Ishikawa (cell line): Measurements from ENCODE around the gene RHOBTB3.

Experiments
- CEBPB ChIP-seq: IDR thresholded peaks from 2 replicates; pipeline ENCODE4 v1.6.1; 2012
- CREB1 ChIP-seq: IDR thresholded peaks from 2 replicates; pipeline ENCODE4 v1.6.1; 2012; ENCODE audit warnings: low read depth
- EGR1 ChIP-seq: IDR thresholded peaks from 2 replicates; pipeline ENCODE4 v1.6.1; 2012
- EP300 ChIP-seq: IDR thresholded peaks from 2 replicates; pipeline ENCODE4 v1.6.1; 2012; ENCODE audit warnings: borderline replicate concordance
- FOXM1 ChIP-seq: IDR thresholded peaks from 2 replicates; pipeline ENCODE4 v1.6.1; 2012; ENCODE audit warnings: low read depth, borderline replicate concordance
- NFIC ChIP-seq: IDR thresholded peaks from 2 replicates; pipeline ENCODE4 v1.6.1; 2012
- RAD21 ChIP-seq: IDR thresholded peaks from 2 replicates; pipeline ENCODE4 v1.6.1; 2012; ENCODE audit warnings: low read depth
- TAF1 ChIP-seq: IDR thresholded peaks from 2 replicates; pipeline ENCODE4 v1.6.1; 2012; ENCODE audit warnings: low read depth, mild to moderate bottlenecking
- TCF12 ChIP-seq: IDR thresholded peaks from 2 replicates; pipeline ENCODE4 v1.6.1; 2012; ENCODE audit warnings: low read depth
- TEAD4 ChIP-seq: IDR thresholded peaks from 2 replicates; pipeline ENCODE4 v1.6.1; 2012
- YY1 ChIP-seq: IDR thresholded peaks from 2 replicates; pipeline ENCODE4 v1.6.1; 2012; ENCODE audit warnings: low read depth
- ZBTB7A ChIP-seq: IDR thresholded peaks from 2 replicates; pipeline ENCODE4 v1.6.1; 2012; ENCODE audit warnings: low read depth
- TF ChIP-seq, protein P1 (sequence below): IDR thresholded peaks from 2 replicates; pipeline ENCODE4 v1.6.1; 2012
- TF ChIP-seq, protein P2 (sequence below): IDR thresholded peaks from 2 replicates; pipeline ENCODE4 v1.6.1; 2012; ENCODE audit warnings: low read depth, mild to moderate bottlenecking
- TF ChIP-seq, protein P3 (sequence below): IDR thresholded peaks from 2 replicates; pipeline ENCODE4 v1.6.1; 2012

The RHOBTB3 gene

DNA sequence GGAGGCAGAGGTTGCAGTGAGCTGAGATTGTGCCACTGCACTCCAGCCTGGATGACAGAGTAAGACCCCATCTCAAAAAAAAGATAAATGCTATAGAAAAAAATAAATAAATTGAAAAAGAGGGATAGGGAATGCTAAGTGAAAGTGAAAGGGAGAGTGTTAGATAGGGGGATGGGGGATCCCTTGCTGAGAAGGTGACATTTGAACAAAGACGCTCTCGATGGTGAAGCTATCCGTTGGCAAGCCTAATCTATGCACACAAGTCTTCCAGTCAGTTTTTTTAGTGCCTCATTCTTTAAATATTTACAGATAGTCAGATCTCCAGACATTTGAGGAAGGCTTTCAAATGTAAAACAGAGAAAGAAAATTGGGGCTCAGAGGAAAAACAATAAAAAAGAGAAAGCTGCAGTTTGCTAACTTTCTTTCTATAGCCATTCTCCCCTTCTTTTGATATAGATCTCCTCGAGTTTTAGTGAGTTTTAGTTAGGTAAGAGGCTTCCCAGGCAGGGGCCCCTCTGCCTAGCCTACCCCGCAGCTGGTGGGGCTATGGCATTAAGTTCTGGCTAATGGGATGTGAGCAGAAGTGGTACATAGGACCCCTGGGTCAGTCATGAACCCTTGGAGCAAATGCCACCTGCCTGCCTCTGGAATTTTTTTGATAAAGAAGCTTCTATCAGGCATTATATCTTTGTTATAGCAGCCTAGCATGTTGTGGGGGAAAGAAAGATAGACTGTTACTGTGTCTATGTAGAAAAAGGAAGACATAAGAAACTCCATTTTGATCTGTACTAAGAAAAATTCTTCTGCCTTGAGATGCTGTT, 79.4 kb downstream of the RHOBTB3 start:
- TF ChIP-seq TAF1 (no peak), RAD21 (no peak), NFIC (no peak), FOXM1 (no peak), TCF12 (no peak), YY1 (no peak), ZBTB7A (no peak), EGR1 (no peak), EP300 (no peak), TEAD4 (no peak), CEBPB (no peak), CREB1 (no peak)
- TF ChIP-seq, protein P1, sequence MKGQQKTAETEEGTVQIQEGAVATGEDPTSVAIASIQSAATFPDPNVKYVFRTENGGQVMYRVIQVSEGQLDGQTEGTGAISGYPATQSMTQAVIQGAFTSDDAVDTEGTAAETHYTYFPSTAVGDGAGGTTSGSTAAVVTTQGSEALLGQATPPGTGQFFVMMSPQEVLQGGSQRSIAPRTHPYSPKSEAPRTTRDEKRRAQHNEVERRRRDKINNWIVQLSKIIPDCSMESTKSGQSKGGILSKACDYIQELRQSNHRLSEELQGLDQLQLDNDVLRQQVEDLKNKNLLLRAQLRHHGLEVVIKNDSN: no peak
- TF ChIP-seq, protein P2, sequence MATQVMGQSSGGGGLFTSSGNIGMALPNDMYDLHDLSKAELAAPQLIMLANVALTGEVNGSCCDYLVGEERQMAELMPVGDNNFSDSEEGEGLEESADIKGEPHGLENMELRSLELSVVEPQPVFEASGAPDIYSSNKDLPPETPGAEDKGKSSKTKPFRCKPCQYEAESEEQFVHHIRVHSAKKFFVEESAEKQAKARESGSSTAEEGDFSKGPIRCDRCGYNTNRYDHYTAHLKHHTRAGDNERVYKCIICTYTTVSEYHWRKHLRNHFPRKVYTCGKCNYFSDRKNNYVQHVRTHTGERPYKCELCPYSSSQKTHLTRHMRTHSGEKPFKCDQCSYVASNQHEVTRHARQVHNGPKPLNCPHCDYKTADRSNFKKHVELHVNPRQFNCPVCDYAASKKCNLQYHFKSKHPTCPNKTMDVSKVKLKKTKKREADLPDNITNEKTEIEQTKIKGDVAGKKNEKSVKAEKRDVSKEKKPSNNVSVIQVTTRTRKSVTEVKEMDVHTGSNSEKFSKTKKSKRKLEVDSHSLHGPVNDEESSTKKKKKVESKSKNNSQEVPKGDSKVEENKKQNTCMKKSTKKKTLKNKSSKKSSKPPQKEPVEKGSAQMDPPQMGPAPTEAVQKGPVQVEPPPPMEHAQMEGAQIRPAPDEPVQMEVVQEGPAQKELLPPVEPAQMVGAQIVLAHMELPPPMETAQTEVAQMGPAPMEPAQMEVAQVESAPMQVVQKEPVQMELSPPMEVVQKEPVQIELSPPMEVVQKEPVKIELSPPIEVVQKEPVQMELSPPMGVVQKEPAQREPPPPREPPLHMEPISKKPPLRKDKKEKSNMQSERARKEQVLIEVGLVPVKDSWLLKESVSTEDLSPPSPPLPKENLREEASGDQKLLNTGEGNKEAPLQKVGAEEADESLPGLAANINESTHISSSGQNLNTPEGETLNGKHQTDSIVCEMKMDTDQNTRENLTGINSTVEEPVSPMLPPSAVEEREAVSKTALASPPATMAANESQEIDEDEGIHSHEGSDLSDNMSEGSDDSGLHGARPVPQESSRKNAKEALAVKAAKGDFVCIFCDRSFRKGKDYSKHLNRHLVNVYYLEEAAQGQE: no peak
- TF ChIP-seq, protein P3, sequence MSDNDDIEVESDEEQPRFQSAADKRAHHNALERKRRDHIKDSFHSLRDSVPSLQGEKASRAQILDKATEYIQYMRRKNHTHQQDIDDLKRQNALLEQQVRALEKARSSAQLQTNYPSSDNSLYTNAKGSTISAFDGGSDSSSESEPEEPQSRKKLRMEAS: no peak

DNA sequence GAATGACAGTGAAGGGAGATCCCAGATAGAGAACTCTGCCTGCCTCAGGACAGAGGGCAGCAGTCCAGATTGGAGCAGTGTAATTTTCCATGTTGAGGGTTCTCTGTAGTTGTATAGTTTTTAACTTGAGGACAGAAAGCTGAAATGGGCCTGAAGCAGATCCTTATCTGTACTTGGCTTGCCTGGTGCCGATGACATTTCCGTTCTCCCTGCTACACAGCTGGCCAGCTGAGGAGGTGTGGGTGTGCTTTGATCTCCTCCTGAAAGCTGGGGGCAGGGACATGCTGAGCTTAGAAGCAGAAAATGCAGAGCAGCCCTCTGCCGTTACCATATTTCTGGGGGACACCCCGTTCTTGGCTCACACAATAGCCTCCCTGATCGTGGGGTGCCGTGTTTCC, 80.9 kb downstream of the RHOBTB3 start:
- TF ChIP-seq TAF1 (no peak), EGR1 (no peak), EP300 (no peak), CREB1 (no peak), RAD21 (no peak), NFIC (no peak), YY1 (no peak), ZBTB7A (no peak), TEAD4 (no peak), TCF12 (no peak), CEBPB (no peak), FOXM1 (no peak)
- TF ChIP-seq, protein P2: no peak
- TF ChIP-seq, protein P1: no peak
- TF ChIP-seq, protein P3: no peak

DNA sequence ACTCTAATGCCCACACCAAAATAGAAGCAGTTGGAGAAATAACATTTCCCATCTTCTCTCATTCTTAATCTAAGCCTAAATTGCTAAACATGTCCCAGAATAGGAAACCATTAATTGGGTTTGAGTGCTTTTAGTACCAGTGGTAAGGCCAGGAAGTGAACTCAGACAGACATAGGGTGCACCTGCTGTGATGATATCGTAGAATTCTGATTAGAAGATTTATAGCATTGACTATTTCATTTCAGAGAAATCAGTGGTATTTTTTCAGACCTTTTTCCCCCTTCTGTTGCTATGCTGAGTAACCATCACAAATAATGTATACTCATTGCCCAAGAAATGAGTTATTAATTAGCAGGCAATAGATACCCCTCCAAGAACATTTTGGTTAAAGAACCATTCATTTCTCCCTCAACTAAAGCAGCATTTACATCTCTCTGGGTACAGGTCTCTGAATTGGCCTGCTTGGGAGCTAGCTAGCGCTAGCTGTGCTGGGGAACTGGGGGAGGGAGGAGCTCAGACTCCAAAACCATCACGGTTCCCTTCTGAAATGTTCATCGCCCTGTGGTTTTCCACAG, 84.1 kb downstream of the RHOBTB3 start:
- TF ChIP-seq EP300: no peak
- no peak for TF ChIP-seq TCF12
- TF ChIP-seq, protein P1: no peak
- no peak for TF ChIP-seq FOXM1
- no peak for TF ChIP-seq YY1
- no peak for TF ChIP-seq TEAD4
- TF ChIP-seq, protein P3: no peak
- no peak for TF ChIP-seq NFIC
- no peak for TF ChIP-seq RAD21
- TF ChIP-seq CREB1: no peak
- TF ChIP-seq CEBPB: no peak
- no peak for TF ChIP-seq EGR1
- TF ChIP-seq ZBTB7A: no peak
- TF ChIP-seq, protein P2: no peak
- no peak for TF ChIP-seq TAF1
